Measurements from ENCODE around the gene PPP1R14B. TPM values are rescaled to one million over a fixed set of nuclear protein-coding genes. Genes with fewer than 3 reads are reported as not detected.

Gene PPP1R14B
- total RNA-seq, 3 donors from 2014 or later: 63.0 to 101 (median 64.7) TPM

GRCh38 chr11:64251016-64251752 is 4.4 kb upstream of the PPP1R14B start, which contains the start of gene PLCB3:
Gene PLCB3 (plus strand): TSS chr11:64251530. CDS start chr11:64251650, 120 bp downstream.
- TF ChIP-seq POLR2AphosphoS5 (IDR thresholded peaks at IDR 0.05): no peak
- TF ChIP-seq, protein P1, sequence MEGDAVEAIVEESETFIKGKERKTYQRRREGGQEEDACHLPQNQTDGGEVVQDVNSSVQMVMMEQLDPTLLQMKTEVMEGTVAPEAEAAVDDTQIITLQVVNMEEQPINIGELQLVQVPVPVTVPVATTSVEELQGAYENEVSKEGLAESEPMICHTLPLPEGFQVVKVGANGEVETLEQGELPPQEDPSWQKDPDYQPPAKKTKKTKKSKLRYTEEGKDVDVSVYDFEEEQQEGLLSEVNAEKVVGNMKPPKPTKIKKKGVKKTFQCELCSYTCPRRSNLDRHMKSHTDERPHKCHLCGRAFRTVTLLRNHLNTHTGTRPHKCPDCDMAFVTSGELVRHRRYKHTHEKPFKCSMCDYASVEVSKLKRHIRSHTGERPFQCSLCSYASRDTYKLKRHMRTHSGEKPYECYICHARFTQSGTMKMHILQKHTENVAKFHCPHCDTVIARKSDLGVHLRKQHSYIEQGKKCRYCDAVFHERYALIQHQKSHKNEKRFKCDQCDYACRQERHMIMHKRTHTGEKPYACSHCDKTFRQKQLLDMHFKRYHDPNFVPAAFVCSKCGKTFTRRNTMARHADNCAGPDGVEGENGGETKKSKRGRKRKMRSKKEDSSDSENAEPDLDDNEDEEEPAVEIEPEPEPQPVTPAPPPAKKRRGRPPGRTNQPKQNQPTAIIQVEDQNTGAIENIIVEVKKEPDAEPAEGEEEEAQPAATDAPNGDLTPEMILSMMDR (IDR thresholded peaks at IDR 0.05): peak; percentile 71 to 90 (median 72)
- no peak for TF ChIP-seq POLR2A (IDR thresholded peaks at IDR 0.05)
- no peak for DNase-seq (ENCODE audit: low spot score in 2 of 2)
- Histone ChIP-seq H3K36me3 (no peaks in the 10 kb centered on the region), H3K4me3 (peak within 1 kb of the TSS; percentile 73 to 84 (median 75)), H3K4me1 (peaks cover 9 to 14% of the 10 kb centered on the region in 2 donors), H3K27ac (peak within 1 kb of the TSS; percentile 57 to 70), H3K9me3 (no peaks in the 10 kb centered on the region), H3K27me3 (no peaks in the 10 kb centered on the region)
- intact Hi-C loops (cut with DNase I; ENCODE audit: low total_unique reads): no loop called here

DNA sequence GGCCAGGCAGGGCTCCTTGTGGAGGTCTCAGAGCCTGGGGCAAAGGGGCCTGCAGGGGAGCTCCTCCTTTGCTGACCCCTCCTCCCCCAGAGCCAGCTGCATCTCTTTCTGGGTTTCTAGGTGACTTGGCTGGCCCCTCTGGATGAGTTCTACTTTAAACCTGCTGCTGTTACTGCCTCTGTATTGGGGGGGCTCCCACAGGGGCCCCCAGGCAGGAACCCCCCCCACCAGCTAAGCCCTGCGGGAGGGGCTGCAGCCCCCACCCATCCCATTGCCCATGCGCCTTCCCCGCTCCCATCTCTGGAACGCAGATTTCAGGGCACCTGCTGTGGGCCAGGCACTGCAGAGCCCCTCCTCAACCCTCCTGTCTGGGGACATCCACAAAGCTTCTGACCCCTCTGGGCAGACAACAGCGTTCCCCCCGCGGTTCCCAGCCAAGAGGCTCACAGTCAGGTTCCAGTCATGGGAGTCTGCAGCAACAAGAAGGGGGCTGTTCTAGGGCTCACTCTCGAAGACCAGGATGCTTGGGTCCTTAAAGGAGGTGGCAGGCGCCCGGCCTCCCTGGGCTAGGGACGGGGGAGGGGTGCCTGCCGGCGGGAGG is 3.8 kb upstream of the PPP1R14B start:
- Histone ChIP-seq H3K27me3 (no peaks in the 10 kb centered on the region), H3K27ac (no peak overlapping the region), H3K9me3 (no peaks in the 10 kb centered on the region), H3K4me3 (peak overlapping the region; percentile 73 to 84 (median 75)), H3K36me3 (no peaks in the 10 kb centered on the region), H3K4me1 (peaks cover 13 to 14% of the 10 kb centered on the region in 2 donors)
- intact Hi-C loops (cut with DNase I; ENCODE audit: low total_unique reads): no loop called here
- no peak for DNase-seq (ENCODE audit: low spot score in 2 of 2)
- TF ChIP-seq, protein P1 (IDR thresholded peaks at IDR 0.05): no peak
- TF ChIP-seq POLR2A (IDR thresholded peaks at IDR 0.05) (no peak), POLR2AphosphoS5 (IDR thresholded peaks at IDR 0.05) (no peak)

DNA sequence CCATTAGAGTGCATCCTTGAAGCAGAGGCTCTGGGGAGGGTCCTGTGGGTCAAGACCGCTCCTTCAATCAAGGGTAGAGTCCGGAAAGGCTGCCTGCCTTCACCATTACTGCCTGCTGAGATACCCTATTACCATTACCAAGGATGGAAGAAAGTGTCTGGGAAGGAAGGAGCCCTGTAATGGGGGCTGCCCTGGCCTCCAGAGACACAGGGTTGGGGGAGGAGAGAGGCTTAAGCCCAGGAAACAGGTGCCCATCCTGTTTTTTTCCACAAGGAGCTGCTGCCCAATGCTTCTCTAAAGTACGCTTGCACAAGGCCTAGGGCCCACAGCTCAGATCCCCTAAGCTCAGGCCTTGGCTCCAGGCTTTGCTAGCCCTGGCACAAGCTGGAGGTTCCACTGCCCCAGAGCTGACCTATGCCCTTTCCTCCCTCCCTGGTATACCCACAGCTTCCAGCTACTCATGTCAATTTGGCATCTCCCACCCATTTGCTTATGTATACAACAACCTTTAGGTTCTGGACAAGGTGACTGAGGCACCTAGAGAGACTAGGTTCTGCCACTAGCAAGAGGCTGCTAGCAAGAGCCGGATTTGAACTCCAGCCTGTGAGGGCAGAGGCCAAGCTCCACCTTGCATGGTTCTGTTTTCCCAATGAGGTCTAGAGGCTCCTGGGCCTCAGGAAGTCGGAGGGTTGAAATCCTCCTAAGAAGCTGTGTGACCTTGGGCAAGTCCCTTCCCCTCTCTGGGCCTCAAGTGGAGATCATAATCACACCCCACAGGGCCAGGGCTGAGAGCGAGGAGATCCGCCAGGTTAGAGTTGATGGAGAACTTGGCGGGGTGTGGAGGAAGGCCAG is 3.0 kb upstream of the PPP1R14B start:
- H3K4me1 ChIP-seq: peaks cover 14 to 20% of the 10 kb centered on the region in 2 donors
- H3K36me3 ChIP-seq: no peaks in the 10 kb centered on the region
- intact Hi-C loops (cut with DNase I; ENCODE audit: low total_unique reads): no loop called here
- H3K27me3 ChIP-seq: no peaks in the 10 kb centered on the region
- no peak for DNase-seq (ENCODE audit: low spot score in 2 of 2)
- H3K27ac ChIP-seq: no peak overlapping the region
- H3K4me3 ChIP-seq: no peak overlapping the region
- H3K9me3 ChIP-seq: no peaks in the 10 kb centered on the region
- TF ChIP-seq, protein P1 (IDR thresholded peaks at IDR 0.05): no peak
- no peak for TF ChIP-seq POLR2A (IDR thresholded peaks at IDR 0.05)
- no peak for TF ChIP-seq POLR2AphosphoS5 (IDR thresholded peaks at IDR 0.05)

DNA sequence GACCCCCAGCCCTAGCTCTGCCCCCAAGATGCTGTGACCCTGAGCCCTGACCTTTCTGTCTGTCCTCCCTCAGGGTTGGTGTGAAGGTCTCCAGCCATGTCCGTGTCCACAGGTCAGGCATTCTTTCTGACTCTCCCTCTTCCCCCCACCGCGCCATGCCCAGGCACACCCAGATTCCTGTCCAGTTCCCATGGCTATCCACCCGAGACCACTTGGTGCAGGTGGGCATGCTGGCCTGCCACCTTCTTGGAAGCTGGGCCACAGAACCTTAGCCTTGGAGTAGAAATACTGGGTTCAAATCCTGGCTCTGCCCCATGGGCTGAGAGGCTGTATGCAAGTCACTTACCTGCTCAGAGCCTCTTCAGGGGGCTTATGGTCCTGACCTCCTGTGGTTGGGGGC is 2.3 kb upstream of the PPP1R14B start:
- no peak for DNase-seq (ENCODE audit: low spot score in 2 of 2)
- Histone ChIP-seq H3K9me3 (no peaks in the 10 kb centered on the region), H3K4me3 (no peak overlapping the region), H3K27ac (no peak overlapping the region), H3K27me3 (no peaks in the 10 kb centered on the region), H3K4me1 (peaks cover 14 to 21% of the 10 kb centered on the region in 2 donors), H3K36me3 (no peaks in the 10 kb centered on the region)
- intact Hi-C loops (cut with DNase I; ENCODE audit: low total_unique reads): no loop called here
- no peak for TF ChIP-seq POLR2A (IDR thresholded peaks at IDR 0.05)
- TF ChIP-seq POLR2AphosphoS5 (IDR thresholded peaks at IDR 0.05): no peak
- TF ChIP-seq, protein P1 (IDR thresholded peaks at IDR 0.05): no peak
